K562 (cell line): Measurements from ENCODE around the gene ITPR1. TPM values are rescaled to one million over a fixed set of nuclear protein-coding genes. Genes with fewer than 3 reads are reported as not detected.

Experiments used
- ARNT ChIP-seq, 2 experiments: fragments of 450-650 bp; IDR thresholded peaks; 2 replicates each; pipeline ENCODE4 v1.6.1; 2016; ENCODE audit warnings: mild to moderate bottlenecking in 1 of 2
- ERF ChIP-seq: fragments of 450-650 bp; formaldehyde crosslinking; IDR thresholded peaks from 2 replicates; pipeline ENCODE4 v1.4.0; 2020; ENCODE audit warnings: mild to moderate bottlenecking, mixed read lengths
- PHB ChIP-seq: fragments of 250-450 bp; sonication (Bioruptor Pico); IDR thresholded peaks from 2 replicates; pipeline ENCODE4 v1.5.0; 2021
- RAD21 ChIP-seq, 2 experiments: fragments of 250-450 bp in 1 of 2; fragments of 450-650 bp in 1 of 2; sonication (Bioruptor Pico) in 1 of 2; formaldehyde crosslinking in 1 of 2; IDR thresholded peaks in 1 of 2; conservative IDR thresholded peaks in 1 of 2; 2 replicates each; pipeline versions ENCODE4 v1.4.0 to v1.8.0; 2020 to 2022; ENCODE audit warnings: mild to moderate bottlenecking in 2 of 2, moderate library complexity in 1 of 2
- RBM17 ChIP-seq: fragments of 200-400 bp; formaldehyde crosslinking; IDR thresholded peaks from 2 replicates; pipeline ENCODE4 v1.6.1; 2017; ENCODE audit warnings: low read depth, mild to moderate bottlenecking, low read length, borderline replicate concordance
- REST ChIP-seq, 2 experiments: fragments of 450-650 bp; formaldehyde crosslinking in 1 of 2; IDR thresholded peaks; 2 replicates each; pipeline versions ENCODE4 v1.4.0 to v1.6.1; 2014 to 2020; ENCODE audit warnings: mild to moderate bottlenecking in 2 of 2, borderline replicate concordance in 1 of 2, low read depth in 1 of 2
- SMAD1 ChIP-seq: fragments of 150-350 bp; IDR thresholded peaks from 2 replicates; pipeline ENCODE4 v1.6.1; 2014; ENCODE audit warnings: low read length, low read depth; ENCODE audit not compliant: partially characterized antibody
- SNIP1 ChIP-seq: fragments of 450-650 bp; IDR thresholded peaks from 2 replicates; pipeline ENCODE4 v1.7.1; 2017; ENCODE audit warnings: low read depth, mild to moderate bottlenecking
- TFAM ChIP-seq: fragments of 250-450 bp; sonication (Bioruptor Pico); conservative IDR thresholded peaks from 2 replicates; pipeline ENCODE4 v1.5.0; 2021; ENCODE audit warnings: mild to moderate bottlenecking, moderate library complexity
- ZNF174 ChIP-seq: fragments of 250-450 bp; sonication (Bioruptor Pico); IDR thresholded peaks from 2 replicates; pipeline ENCODE4 v1.4.0; 2020; ENCODE audit warnings: mild to moderate bottlenecking
- ZNF398 ChIP-seq: fragments of 250-450 bp; sonication (Bioruptor Pico); IDR thresholded peaks from 2 replicates; pipeline ENCODE4 v1.8.0; 2021; ENCODE audit warnings: moderate library complexity, mild to moderate bottlenecking, inconsistent platforms
- ZNF639 ChIP-seq, 2 experiments: fragments of 200-800 bp in 1 of 2; sonication (Bioruptor generic) in 1 of 2; sonication (generic) in 1 of 2; formaldehyde crosslinking in 1 of 2; IDR thresholded peaks in 1 of 2; conservative IDR thresholded peaks in 1 of 2; 2 replicates each; pipeline versions ENCODE4 v1.5.0 to v1.6.1; 2016 to 2020; ENCODE audit warnings: missing compliant biosample characterization in 1 of 2, missing genetic modification characterization in 1 of 2, missing genetic modification reagents in 1 of 2
- ZSCAN32 ChIP-seq: fragments of 450-650 bp; formaldehyde crosslinking; IDR thresholded peaks from 2 replicates; pipeline ENCODE4 v1.4.0; 2020; ENCODE audit warnings: mild to moderate bottlenecking, moderate library complexity
- polyA plus RNA-seq, 8 experiments: library from polyadenylated mRNA; depleted of rRNA in 4 of 8; stranded (reverse) in 5 of 8; unstranded in 3 of 8; fragments of >200 nt; fragmentation: Nextera tagmentation in 2 of 8; fragmentation: Illumina TruSeq in 1 of 8; extraction: Ambion mirVana in 2 of 8; extraction: Trizol in 1 of 8; gene quantifications; 2 replicates each; pipeline versions ENCODE4 v1.2.1 to v1.2.3, GENCODE V29; 2011 to 2014; ENCODE audit warnings: inconsistent platforms in 1 of 8, missing spikeins in 1 of 8
- total RNA-seq, 7 experiments: library from RNA; depleted of rRNA in 6 of 7; stranded (reverse); fragments of >200 nt in 6 of 7; fragmentation: Illumina TruSeq in 2 of 7; extraction: Trizol in 2 of 7; gene quantifications; 2 replicates each; pipeline versions ENCODE4 v1.2.1 to v1.2.3, GENCODE V29; 2011 to 2021; ENCODE audit warnings: low replicate concordance in 1 of 7
- TF ChIP-seq, protein P1 (sequence below): sonication (generic); formaldehyde crosslinking; IDR thresholded peaks from 2 replicates; pipeline ENCODE4 v1.5.0; 2020; ENCODE audit warnings: missing genetic modification reagents

The ITPR1 gene
- total and polyA plus RNA-seq, 9 of the 15 experiments (the other 6 are each of a cell fraction or from before 2014, with no cell fraction given), result 22.4 to 40.0 (median 27.4) TPM

DNA sequence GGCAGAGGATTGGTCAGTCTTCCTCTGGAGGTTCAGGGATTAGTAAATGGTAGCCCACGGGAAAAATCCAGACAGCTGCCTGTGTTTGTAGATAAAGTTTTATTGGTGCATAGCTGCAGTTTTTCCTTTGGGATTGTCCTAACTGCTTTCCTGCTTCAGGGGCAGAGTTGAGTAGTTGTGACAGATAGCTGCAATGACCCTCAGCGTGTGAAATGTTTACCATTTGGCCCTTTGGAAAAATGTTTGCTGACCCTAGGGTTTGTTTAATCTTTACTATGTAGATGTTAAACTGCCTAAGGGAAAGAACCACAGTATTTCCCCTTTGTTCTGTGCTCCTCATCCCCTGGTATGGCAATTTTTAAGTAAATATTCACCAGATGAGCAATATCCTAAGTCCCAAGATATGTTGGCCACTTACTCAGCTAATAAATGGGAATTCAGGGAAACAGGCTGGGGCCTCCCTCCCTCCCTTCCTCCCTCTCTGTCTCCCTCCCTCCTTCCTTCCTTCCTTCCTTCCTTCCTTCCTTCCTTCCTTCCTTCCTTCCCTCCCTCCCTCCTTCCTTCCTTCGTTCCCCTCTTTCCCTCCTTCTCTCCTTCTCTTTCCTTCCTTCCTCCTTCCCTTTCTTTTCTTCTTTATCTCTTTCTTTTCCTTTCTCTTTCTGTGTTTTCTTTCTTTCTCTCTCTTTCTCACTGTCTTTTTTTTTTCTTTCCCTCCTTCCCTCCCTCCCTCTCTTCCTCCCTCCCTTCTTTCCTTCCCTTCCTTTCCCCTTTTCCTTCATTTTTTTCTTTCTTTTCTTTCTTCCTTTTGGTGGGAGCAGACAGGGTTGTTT is 251.5 kb downstream of the ITPR1 start (continued):
- TF ChIP-seq ZSCAN32 (no peak), RBM17 (no peak), ZNF174 (no peak), ZNF398 (CRISPR knock-in tag) (no peak), RAD21 (CRISPR knock-in tag; conservative IDR thresholded peaks at IDR 0.05 in 1 of 2, IDR thresholded peaks at IDR 0.05 in 1 of 2) (no peak), ZNF639 (CRISPR knock-in tag; conservative IDR thresholded peaks at IDR 0.05 in 1 of 2, IDR thresholded peaks at IDR 0.05 in 1 of 2) (no peak), REST (IDR thresholded peaks at IDR 0.05; ENCODE audit: borderline replicate concordance) (no peak), REST (CRISPR knock-in tag; IDR thresholded peaks at IDR 0.05; ENCODE audit: low read depth) (no peak), ERF (CRISPR knock-in tag) (no peak), PHB (CRISPR knock-in tag) (no peak), TFAM (CRISPR knock-in tag) (no peak), SMAD1 (no peak), ARNT (IDR thresholded peaks at IDR 0.05) (0 out of 4 replicates have a peak, but pooled peaks of 1 of the 2 experiments have one; percentile 27), SNIP1 (no peak)
- TF ChIP-seq, protein P1, sequence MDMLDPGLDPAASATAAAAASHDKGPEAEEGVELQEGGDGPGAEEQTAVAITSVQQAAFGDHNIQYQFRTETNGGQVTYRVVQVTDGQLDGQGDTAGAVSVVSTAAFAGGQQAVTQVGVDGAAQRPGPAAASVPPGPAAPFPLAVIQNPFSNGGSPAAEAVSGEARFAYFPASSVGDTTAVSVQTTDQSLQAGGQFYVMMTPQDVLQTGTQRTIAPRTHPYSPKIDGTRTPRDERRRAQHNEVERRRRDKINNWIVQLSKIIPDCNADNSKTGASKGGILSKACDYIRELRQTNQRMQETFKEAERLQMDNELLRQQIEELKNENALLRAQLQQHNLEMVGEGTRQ (CRISPR knock-in tag), result no peak
